ENCODE results near the gene TM4SF20.
"Not testable (repeated sequence)": the region's sequence is repeated elsewhere in the genome, so short reads cannot be mapped to it uniquely, and the experiment has no call there.

TM4SF20 gene

GRCh38 chr2:227398684-227399670 is 19.9 kb upstream of the TM4SF20 start:
- no peak for DNase-seq

GRCh38 chr2:227397562-227397961 is 18.5 kb upstream of the TM4SF20 start:
- no peak for DNase-seq

- DNase-seq = no peak
Measured at GRCh38 chr2:227395556-227395955, 16.4 kb upstream of the TM4SF20 start.

GRCh38 chr2:227394401-227394800 is 15.3 kb upstream of the TM4SF20 start:
- DNase-seq = no peak

GRCh38 chr2:227390468-227391256 is 11.6 kb upstream of the TM4SF20 start:
- DNase-seq = no peak

GRCh38 chr2:227389661-227390060 is 10.6 kb upstream of the TM4SF20 start:
- DNase-seq = peak; percentile 35

GRCh38 chr2:227389231-227389630 is 10.1 kb upstream of the TM4SF20 start:
- DNase-seq = no peak

GRCh38 chr2:227388537-227389011 is 9.5 kb upstream of the TM4SF20 start:
- DNase-seq = peak; percentile 86

GRCh38 chr2:227387583-227387982 is 8.5 kb upstream of the TM4SF20 start, which contains the start of gene SCYGR1:
Gene SCYGR1, minus strand, starts transcription at chr2:227387949. Its CDS starts 0 bp downstream, at chr2:227387949.
- not testable (repeated sequence) for DNase-seq

- DNase-seq = no peak
Measured at GRCh38 chr2:227386630-227387029, 7.5 kb upstream of the TM4SF20 start.

GRCh38 chr2:227383686-227384085 is 4.6 kb upstream of the TM4SF20 start:
- peak; percentile 31 for DNase-seq

GRCh38 chr2:227382241-227382835 is 3.2 kb upstream of the TM4SF20 start:
- not testable (repeated sequence) for DNase-seq

GRCh38 chr2:227378371-227378782 is 729 bp downstream of the TM4SF20 start:
- DNase-seq = no peak

- DNase-seq = no peak
Measured at GRCh38 chr2:227377467-227378351, 1.4 kb downstream of the TM4SF20 start.

- peak; percentile 32 for DNase-seq
Measured at GRCh38 chr2:227376656-227377396, 2.3 kb downstream of the TM4SF20 start.

- DNase-seq = peak; percentile 41
Measured at GRCh38 chr2:227374158-227374557, 4.9 kb downstream of the TM4SF20 start.

- DNase-seq = no peak
Measured at GRCh38 chr2:227373389-227373788, 5.7 kb downstream of the TM4SF20 start.

GRCh38 chr2:227370791-227371312 is 8.3 kb downstream of the TM4SF20 start:
- DNase-seq = peak; percentile 56

- no peak for DNase-seq
Measured at GRCh38 chr2:227370092-227370491, 9.0 kb downstream of the TM4SF20 start.

- DNase-seq = no peak
Measured at GRCh38 chr2:227368574-227368973, 10.5 kb downstream of the TM4SF20 start.

GRCh38 chr2:227367427-227367795 is 11.7 kb downstream of the TM4SF20 start:
- no peak for DNase-seq
